ENCODE results near the gene LPCAT4. TPM values are rescaled to one million over a fixed set of nuclear protein-coding genes. Genes with fewer than 3 reads are reported as not detected.
"Not testable (repeated sequence)": the region's sequence is repeated elsewhere in the genome, so short reads cannot be mapped to it uniquely, and the experiment has no call there.

Gene LPCAT4, protein sequence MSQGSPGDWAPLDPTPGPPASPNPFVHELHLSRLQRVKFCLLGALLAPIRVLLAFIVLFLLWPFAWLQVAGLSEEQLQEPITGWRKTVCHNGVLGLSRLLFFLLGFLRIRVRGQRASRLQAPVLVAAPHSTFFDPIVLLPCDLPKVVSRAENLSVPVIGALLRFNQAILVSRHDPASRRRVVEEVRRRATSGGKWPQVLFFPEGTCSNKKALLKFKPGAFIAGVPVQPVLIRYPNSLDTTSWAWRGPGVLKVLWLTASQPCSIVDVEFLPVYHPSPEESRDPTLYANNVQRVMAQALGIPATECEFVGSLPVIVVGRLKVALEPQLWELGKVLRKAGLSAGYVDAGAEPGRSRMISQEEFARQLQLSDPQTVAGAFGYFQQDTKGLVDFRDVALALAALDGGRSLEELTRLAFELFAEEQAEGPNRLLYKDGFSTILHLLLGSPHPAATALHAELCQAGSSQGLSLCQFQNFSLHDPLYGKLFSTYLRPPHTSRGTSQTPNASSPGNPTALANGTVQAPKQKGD
- total RNA-seq (1 to 10 TPM; 1.1 to 1.7 TPM), polyA plus RNA-seq (1 to 10 TPM; 2.0 to 2.4 TPM)

DNA sequence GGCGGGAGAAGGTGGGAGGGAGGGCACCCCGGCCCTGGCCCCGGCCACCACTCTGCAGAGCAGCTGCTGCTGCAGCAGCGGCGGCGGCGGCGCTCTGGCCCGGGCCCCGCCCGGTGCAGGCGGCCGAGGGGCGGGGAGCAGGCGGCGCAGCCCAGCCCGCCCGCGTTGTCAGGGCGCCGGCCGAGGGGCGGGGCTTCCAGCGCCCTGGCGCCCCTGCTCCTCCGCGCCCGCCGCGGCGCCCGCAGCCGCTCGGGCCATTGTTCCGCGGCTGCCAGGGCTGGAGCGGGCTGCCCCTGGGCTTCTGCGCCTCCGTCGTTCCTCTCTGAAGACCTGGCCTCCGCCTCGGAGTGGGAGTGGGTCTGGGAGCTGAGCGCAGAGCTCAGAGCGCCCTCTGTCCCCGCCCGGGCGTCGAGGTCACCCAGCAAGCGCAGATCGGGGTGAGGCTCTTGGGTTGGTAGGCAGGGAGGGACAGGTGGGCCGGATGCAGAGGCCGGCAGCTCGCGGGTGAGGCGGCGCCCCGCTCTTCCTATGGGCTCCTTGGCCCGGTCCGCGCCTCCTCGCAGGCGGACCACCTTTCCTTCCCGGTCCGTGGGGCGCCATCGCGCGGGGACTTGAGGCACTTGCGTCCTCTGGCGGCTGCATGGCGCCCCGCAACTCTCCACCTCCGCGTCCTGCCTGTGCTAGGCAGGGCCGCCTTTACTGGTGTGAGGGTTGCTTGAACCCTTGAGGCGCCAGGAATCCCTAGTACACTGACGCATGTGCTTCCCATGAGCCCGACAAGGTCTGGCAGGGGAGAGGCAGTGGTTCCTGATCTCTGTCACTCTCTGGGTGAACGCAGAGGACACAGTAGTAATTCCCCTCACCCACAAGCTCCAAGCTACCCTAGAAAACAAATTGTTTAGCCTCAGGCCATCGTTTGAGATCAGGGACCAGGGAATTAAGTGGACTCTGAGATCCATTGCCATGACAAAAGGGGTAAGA is at the start of gene LPCAT4:
Gene LPCAT4, minus strand, starts transcription at position 96 of the 981 bp plus-strand sequence. CDS start 96 bp downstream, outside the sequence.
- Histone ChIP-seq H3K27ac (ENCODE audit: low read depth in 1 of 2, low read length in 2 of 2) (peak within 1 kb of the TSS; percentile 90 to 97), H3K4me3 (ENCODE audit: low read depth in 1 of 3, low read length in 3 of 3) (peak within 1 kb of the TSS; percentile 76 to 86 (median 77)), H3K4me1 (ENCODE audit: control insufficient read depth in 4 of 4, insufficient read depth in 4 of 4, low read length in 3 of 4) (peaks cover 0 to 19% (median 12%) of the 10 kb centered on the region in 4 donors), H3K36me3 (ENCODE audit: control insufficient read depth in 4 of 4, insufficient read depth in 3 of 4, low read depth in 1 of 4, low read length in 3 of 4) (no peaks in the 10 kb centered on the region), H3K9ac (ENCODE audit: low read depth in 1 of 2, low read length in 2 of 2) (peak within 1 kb of the TSS; percentile 59 to 83), H3K9me3 (ENCODE audit: control insufficient read depth in 4 of 4, low read length in 3 of 4) (no peaks in the 10 kb centered on the region), H3K27me3 (ENCODE audit: control insufficient read depth in 4 of 4, insufficient read depth in 4 of 4, low read length in 3 of 4) (no peaks in the 10 kb centered on the region)
- DNase-seq (ENCODE audit: low spot score), result peak; percentile 86
- WGBS, result under 1% methylated on average over 80 of the region's 80 CpGs
- TF ChIP-seq HNF4G (IDR thresholded peaks at IDR 0.05) (no peak), RAD21 (IDR thresholded peaks at IDR 0.05) (peak; percentile 76 to 83), YY1 (IDR thresholded peaks at IDR 0.05) (peak; percentile 97), RXRA (IDR thresholded peaks at IDR 0.05) (peak in 1 of 2 donors; percentile 33), FOXA1 (IDR thresholded peaks at IDR 0.05) (no peak), SP1 (IDR thresholded peaks at IDR 0.05) (peak; percentile 29), GABPA (IDR thresholded peaks at IDR 0.05 in 1 of 2, conservative IDR thresholded peaks at IDR 0.05 in 1 of 2) (peak in 1 of 2 donors; percentile 16)
- TF ChIP-seq, protein P1, sequence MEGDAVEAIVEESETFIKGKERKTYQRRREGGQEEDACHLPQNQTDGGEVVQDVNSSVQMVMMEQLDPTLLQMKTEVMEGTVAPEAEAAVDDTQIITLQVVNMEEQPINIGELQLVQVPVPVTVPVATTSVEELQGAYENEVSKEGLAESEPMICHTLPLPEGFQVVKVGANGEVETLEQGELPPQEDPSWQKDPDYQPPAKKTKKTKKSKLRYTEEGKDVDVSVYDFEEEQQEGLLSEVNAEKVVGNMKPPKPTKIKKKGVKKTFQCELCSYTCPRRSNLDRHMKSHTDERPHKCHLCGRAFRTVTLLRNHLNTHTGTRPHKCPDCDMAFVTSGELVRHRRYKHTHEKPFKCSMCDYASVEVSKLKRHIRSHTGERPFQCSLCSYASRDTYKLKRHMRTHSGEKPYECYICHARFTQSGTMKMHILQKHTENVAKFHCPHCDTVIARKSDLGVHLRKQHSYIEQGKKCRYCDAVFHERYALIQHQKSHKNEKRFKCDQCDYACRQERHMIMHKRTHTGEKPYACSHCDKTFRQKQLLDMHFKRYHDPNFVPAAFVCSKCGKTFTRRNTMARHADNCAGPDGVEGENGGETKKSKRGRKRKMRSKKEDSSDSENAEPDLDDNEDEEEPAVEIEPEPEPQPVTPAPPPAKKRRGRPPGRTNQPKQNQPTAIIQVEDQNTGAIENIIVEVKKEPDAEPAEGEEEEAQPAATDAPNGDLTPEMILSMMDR (IDR thresholded peaks at IDR 0.05; ENCODE audit: low read depth, low read length, missing input control), result peak; percentile 76
- TF ChIP-seq, protein P2, sequence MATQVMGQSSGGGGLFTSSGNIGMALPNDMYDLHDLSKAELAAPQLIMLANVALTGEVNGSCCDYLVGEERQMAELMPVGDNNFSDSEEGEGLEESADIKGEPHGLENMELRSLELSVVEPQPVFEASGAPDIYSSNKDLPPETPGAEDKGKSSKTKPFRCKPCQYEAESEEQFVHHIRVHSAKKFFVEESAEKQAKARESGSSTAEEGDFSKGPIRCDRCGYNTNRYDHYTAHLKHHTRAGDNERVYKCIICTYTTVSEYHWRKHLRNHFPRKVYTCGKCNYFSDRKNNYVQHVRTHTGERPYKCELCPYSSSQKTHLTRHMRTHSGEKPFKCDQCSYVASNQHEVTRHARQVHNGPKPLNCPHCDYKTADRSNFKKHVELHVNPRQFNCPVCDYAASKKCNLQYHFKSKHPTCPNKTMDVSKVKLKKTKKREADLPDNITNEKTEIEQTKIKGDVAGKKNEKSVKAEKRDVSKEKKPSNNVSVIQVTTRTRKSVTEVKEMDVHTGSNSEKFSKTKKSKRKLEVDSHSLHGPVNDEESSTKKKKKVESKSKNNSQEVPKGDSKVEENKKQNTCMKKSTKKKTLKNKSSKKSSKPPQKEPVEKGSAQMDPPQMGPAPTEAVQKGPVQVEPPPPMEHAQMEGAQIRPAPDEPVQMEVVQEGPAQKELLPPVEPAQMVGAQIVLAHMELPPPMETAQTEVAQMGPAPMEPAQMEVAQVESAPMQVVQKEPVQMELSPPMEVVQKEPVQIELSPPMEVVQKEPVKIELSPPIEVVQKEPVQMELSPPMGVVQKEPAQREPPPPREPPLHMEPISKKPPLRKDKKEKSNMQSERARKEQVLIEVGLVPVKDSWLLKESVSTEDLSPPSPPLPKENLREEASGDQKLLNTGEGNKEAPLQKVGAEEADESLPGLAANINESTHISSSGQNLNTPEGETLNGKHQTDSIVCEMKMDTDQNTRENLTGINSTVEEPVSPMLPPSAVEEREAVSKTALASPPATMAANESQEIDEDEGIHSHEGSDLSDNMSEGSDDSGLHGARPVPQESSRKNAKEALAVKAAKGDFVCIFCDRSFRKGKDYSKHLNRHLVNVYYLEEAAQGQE (IDR thresholded peaks at IDR 0.05), result no peak

DNA sequence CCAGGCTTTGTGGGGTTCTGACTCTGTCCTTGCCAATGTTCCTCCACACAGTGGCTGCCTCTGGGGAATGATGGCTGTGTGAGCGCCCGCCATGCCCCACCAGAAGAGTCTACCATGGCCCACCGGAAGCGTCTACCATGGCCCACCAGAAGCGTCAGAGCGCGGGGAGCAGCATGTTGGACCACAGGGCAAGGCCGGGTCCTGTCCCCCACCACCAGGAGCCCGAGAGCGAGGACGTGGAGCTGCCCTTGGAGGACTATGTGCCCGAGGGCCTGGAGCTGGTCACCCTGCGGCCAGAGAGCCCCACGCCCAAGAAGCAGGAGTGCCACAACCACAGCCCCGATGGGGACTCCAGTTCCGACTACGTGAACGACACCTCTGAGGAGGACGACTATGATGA is 42.5 kb upstream of the LPCAT4 start:
- H3K36me3 ChIP-seq (ENCODE audit: control insufficient read depth in 4 of 4, insufficient read depth in 3 of 4, low read depth in 1 of 4, low read length in 3 of 4); H3K27me3 ChIP-seq (ENCODE audit: control insufficient read depth in 4 of 4, insufficient read depth in 4 of 4, low read length in 3 of 4); H3K27ac ChIP-seq (ENCODE audit: low read depth in 1 of 2, low read length in 2 of 2); H3K9ac ChIP-seq (ENCODE audit: low read depth in 1 of 2, low read length in 2 of 2); H3K4me1 ChIP-seq (ENCODE audit: control insufficient read depth in 4 of 4, insufficient read depth in 4 of 4, low read length in 3 of 4); H3K4me3 ChIP-seq (ENCODE audit: low read depth in 1 of 3, low read length in 3 of 3); H3K9me3 ChIP-seq (ENCODE audit: control insufficient read depth in 4 of 4, low read length in 3 of 4); DNase-seq (ENCODE audit: low spot score): not testable (repeated sequence)
- 96% methylated on average over 10 of the region's 19 CpGs for WGBS

DNA sequence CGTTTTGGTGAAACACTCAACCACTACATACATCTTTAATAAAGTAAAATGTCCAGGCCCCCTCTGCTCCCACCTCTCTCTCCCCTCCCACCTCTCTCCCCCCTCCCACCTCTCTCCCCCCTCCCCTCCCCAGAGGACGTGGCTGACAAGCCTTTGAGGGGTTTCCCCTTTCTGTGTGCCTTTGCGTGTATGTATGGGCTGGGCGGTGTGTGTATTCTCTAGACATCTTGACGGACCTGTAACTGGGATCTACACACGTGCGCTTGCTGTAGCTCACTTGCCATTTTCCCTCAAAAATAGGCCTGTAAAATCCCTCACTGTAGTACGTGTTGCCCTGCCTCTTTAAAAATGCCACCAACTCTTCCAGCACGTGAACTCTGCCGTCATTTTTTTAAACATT is 42.0 kb upstream of the LPCAT4 start:
- not testable (repeated sequence) for H3K27me3 ChIP-seq (ENCODE audit: control insufficient read depth in 4 of 4, insufficient read depth in 4 of 4, low read length in 3 of 4); H3K9ac ChIP-seq (ENCODE audit: low read depth in 1 of 2, low read length in 2 of 2); H3K4me1 ChIP-seq (ENCODE audit: control insufficient read depth in 4 of 4, insufficient read depth in 4 of 4, low read length in 3 of 4); H3K27ac ChIP-seq (ENCODE audit: low read depth in 1 of 2, low read length in 2 of 2); DNase-seq (ENCODE audit: low spot score); H3K9me3 ChIP-seq (ENCODE audit: control insufficient read depth in 4 of 4, low read length in 3 of 4); H3K4me3 ChIP-seq (ENCODE audit: low read depth in 1 of 3, low read length in 3 of 3); H3K36me3 ChIP-seq (ENCODE audit: control insufficient read depth in 4 of 4, insufficient read depth in 3 of 4, low read depth in 1 of 4, low read length in 3 of 4)
- WGBS, result 70% methylated on average over 3 of the region's 10 CpGs

DNA sequence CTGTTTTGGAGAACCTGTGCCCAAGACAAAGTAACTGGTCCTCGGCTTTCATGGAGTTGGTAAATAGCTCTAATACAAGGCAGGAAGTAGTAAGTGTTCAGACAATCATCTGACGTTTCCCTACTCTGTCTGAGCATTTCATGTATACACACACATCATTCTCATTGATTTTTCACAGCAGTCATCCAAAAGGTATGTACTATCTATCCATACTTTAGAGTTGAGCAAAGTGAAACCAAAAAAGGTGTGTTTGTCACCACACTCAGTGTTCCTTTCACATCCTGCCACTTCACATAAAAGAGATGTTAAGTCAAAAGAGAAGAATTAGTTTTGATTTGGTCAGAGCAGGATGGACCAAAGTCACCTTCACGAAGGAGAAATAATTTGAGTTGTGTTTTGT is 36.9 kb upstream of the LPCAT4 start:
- H3K36me3 ChIP-seq (ENCODE audit: control insufficient read depth in 4 of 4, insufficient read depth in 3 of 4, low read depth in 1 of 4, low read length in 3 of 4); DNase-seq (ENCODE audit: low spot score); H3K27me3 ChIP-seq (ENCODE audit: control insufficient read depth in 4 of 4, insufficient read depth in 4 of 4, low read length in 3 of 4); H3K4me1 ChIP-seq (ENCODE audit: control insufficient read depth in 4 of 4, insufficient read depth in 4 of 4, low read length in 3 of 4); H3K9me3 ChIP-seq (ENCODE audit: control insufficient read depth in 4 of 4, low read length in 3 of 4); H3K9ac ChIP-seq (ENCODE audit: low read depth in 1 of 2, low read length in 2 of 2); H3K4me3 ChIP-seq (ENCODE audit: low read depth in 1 of 3, low read length in 3 of 3); H3K27ac ChIP-seq (ENCODE audit: low read depth in 1 of 2, low read length in 2 of 2): not testable (repeated sequence)
- WGBS, result no CpG with 5 or more reads among the region's 3 CpGs

DNA sequence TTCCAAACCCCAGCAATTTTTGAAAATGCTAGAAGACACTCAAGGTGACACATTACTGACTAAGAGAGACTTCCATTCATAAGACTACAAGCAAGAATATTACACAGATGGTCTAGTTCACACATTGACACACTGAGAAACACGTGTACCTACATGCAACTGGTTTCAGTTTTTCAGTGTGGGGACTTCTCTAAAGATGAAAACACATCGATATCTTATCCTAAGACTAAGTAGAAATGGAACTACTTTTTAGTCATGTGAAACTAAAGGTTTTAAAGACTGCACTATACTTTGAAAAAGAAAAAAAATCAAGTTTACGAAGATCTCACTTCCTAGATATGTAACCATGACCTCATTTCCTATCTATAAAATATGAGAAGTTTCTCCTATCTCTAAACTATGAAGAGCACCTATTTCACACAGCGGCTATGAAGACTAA is 36.2 kb upstream of the LPCAT4 start:
- 89% methylated on average over 1 of the region's 4 CpGs for WGBS
- not testable (repeated sequence) for H3K9ac ChIP-seq (ENCODE audit: low read depth in 1 of 2, low read length in 2 of 2); H3K4me3 ChIP-seq (ENCODE audit: low read depth in 1 of 3, low read length in 3 of 3)

More for the DNA sequence above, 36.2 kb upstream of the LPCAT4 start:
- not testable (repeated sequence) for DNase-seq (ENCODE audit: low spot score); H3K9me3 ChIP-seq (ENCODE audit: control insufficient read depth in 4 of 4, low read length in 3 of 4); H3K4me1 ChIP-seq (ENCODE audit: control insufficient read depth in 4 of 4, insufficient read depth in 4 of 4, low read length in 3 of 4); H3K36me3 ChIP-seq (ENCODE audit: control insufficient read depth in 4 of 4, insufficient read depth in 3 of 4, low read depth in 1 of 4, low read length in 3 of 4); H3K27ac ChIP-seq (ENCODE audit: low read depth in 1 of 2, low read length in 2 of 2); H3K27me3 ChIP-seq (ENCODE audit: control insufficient read depth in 4 of 4, insufficient read depth in 4 of 4, low read length in 3 of 4)
